Measurements from ENCODE around the gene EEF1G. TPM values are rescaled to one million over a fixed set of nuclear protein-coding genes. Genes with fewer than 3 reads are reported as not detected.
"Not testable (repeated sequence)": the region's sequence is repeated elsewhere in the genome, so short reads cannot be mapped to it uniquely, and the experiment has no call there.

Gene EEF1G
- total RNA-seq, 2 experiments from 2014 or later: 1,778 to 2,328 TPM

DNA sequence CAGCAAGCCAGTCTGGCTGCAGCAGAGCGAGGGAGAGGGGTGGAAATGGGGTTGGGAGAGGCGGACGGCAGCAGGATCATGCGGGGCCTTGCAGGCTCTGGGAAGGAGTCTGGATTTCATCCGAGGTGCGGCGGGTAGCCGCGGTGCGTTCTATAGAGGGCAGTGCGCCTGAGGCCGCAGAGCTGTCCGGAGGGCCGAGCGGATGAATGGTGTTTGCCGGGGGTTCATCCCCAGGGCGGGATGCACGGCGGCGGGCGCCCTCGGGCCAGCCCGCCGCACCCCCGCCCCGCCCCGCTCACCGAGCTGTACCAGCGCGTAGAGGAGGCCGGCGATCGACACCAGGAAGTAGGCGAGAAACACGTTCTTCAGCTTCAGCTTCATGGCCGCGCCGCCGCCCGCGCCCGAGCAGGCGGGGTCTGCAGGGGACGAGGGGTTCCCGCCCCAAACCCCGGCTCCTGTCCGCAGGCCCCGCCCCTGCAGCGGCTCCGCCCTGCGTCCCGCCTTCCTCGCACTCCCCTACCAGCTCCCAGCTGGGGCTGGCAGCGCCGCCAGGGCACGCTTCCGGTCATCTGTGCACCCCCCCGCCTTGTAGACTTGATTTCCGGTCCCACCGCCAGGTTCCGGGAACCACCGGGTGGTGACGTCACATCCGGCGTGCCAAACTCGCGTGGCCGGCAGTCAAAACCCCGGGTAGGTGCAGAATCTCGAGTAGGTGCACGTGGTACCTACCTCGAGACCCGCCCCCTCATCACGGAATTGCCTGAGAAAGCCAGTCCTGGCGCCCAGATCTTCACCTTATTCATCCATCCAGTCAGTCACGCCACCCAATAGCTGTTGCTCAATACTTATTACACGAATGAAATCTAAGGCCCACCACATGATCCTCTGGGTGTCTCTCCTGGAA, 48.1 kb upstream of the EEF1G start, which contains the start of gene B3GAT3:
TSS of gene B3GAT3 (minus strand) at position 420 of the 904 bp plus-strand sequence. CDS start at position 381, 39 bp downstream.
- peaks cover 25% of the 10 kb centered on the region for H3K4me1 ChIP-seq (ENCODE audit: insufficient read depth, low read length, poor library complexity, severe bottlenecking)
- H4K20me1 ChIP-seq (ENCODE audit: insufficient read depth, low read length): no peaks in the 10 kb centered on the region
- BruUV-seq (replicated peaks): no TSS peak
- intact Hi-C loops (cut with micrococcal nuclease; ENCODE audit: unreplicated experiment): loop anchor here (2.0 kb wide), 2 partner anchors 31 kb away; partner anchors contain the start of genes INTS5 and TUT1
- H3K27ac ChIP-seq (ENCODE audit: low read depth, low read length, poor library complexity, severe bottlenecking): peak within 1 kb of the TSS; percentile 83
- peak within 1 kb of the TSS; percentile 98 for H3K4me2 ChIP-seq (ENCODE audit: low read length)
- no peaks in the 10 kb centered on the region for H3K9me3 ChIP-seq (ENCODE audit: low read length)
- TF ChIP-seq, protein P1, sequence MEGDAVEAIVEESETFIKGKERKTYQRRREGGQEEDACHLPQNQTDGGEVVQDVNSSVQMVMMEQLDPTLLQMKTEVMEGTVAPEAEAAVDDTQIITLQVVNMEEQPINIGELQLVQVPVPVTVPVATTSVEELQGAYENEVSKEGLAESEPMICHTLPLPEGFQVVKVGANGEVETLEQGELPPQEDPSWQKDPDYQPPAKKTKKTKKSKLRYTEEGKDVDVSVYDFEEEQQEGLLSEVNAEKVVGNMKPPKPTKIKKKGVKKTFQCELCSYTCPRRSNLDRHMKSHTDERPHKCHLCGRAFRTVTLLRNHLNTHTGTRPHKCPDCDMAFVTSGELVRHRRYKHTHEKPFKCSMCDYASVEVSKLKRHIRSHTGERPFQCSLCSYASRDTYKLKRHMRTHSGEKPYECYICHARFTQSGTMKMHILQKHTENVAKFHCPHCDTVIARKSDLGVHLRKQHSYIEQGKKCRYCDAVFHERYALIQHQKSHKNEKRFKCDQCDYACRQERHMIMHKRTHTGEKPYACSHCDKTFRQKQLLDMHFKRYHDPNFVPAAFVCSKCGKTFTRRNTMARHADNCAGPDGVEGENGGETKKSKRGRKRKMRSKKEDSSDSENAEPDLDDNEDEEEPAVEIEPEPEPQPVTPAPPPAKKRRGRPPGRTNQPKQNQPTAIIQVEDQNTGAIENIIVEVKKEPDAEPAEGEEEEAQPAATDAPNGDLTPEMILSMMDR (conservative IDR thresholded peaks at IDR 0.05; ENCODE audit: low read length): 0 out of 2 replicates have a peak, but pooled peaks have one; percentile 20
- no peak for TF ChIP-seq EZH2phosphoT487 (IDR thresholded peaks at IDR 0.05; ENCODE audit: borderline replicate concordance, low read depth, low read length)
- POLR2A ChIA-PET: interaction anchor here (0.5 to 2.7 kb wide), 16 partner anchors 11 to 150 kb away, joined by 3 to 17 read pairs (median 4); partner anchors contain the start of genes C11orf98, CSKMT, EEF1G and GANAB
- peaks cover 24% of the 10 kb centered on the region for H3K79me2 ChIP-seq (ENCODE audit: insufficient read depth, low read depth, low read length)
- peak; percentile 99 for DNase-seq (ENCODE audit: low spot score)
- H2AFZ ChIP-seq (ENCODE audit: low read length): peak within 1 kb of the TSS; percentile 68; the same call in 1 of the 2 replicates
- H3K36me3 ChIP-seq (ENCODE audit: insufficient read depth, low read length): peaks cover 45% of the 10 kb centered on the region
- H3K9me2 ChIP-seq (ENCODE audit: insufficient read depth, low read length): no peaks in the 10 kb centered on the region
- peak within 1 kb of the TSS; percentile 79 for H3K4me3 ChIP-seq (ENCODE audit: low read depth, low read length, poor library complexity, severe bottlenecking)
- CTCF ChIA-PET (ENCODE audit: unreplicated experiment): interaction anchor here (0.6 to 1.0 kb wide), 3 partner anchors 30 to 31 kb away, joined by 3 to 7 read pairs (median 4); partner anchors contain the start of gene INTS5

DNA sequence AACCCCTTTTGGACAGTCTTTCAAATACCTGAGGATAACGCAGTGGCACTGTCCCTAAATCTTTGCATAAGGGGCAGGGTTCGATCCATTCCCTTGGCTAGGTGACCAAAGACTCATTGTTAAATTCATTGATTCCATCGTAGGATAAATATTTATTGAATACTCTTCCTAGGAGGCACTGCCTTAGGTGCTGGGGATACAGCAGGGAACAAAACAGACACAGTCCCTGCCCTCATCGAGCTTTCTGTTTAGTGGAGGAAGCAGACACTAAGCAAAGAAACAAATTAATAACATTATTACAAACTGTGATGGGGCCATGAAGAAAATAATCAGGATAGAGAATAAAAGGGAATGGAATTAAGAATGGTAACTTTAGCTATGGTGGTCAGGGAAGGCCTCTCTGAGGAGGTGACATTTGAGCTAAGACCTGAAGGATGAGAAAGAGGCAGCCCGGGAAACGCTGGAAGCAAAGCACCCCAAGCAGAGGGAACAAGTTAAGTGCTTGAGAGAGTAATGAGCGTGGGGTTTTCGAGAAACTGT, 47.4 kb upstream of the EEF1G start:
- Histone ChIP-seq H3K4me3 (ENCODE audit: low read depth, low read length, poor library complexity, severe bottlenecking) (peak overlapping the region; percentile 79), H3K27ac (ENCODE audit: low read depth, low read length, poor library complexity, severe bottlenecking) (peak overlapping the region; percentile 83), H3K4me2 (ENCODE audit: low read length) (peak overlapping the region; percentile 98), H2AFZ (ENCODE audit: low read length) (peak overlapping the region; percentile 42; the same call in 1 of the 2 replicates), H4K20me1 (ENCODE audit: insufficient read depth, low read length) (no peaks in the 10 kb centered on the region), H3K79me2 (ENCODE audit: insufficient read depth, low read depth, low read length) (peaks cover 24% of the 10 kb centered on the region), H3K36me3 (ENCODE audit: insufficient read depth, low read length) (peaks cover 45% of the 10 kb centered on the region), H3K9me2 (ENCODE audit: insufficient read depth, low read length) (no peaks in the 10 kb centered on the region), H3K9me3 (ENCODE audit: low read length) (no peaks in the 10 kb centered on the region), H3K4me1 (ENCODE audit: insufficient read depth, low read length, poor library complexity, severe bottlenecking) (peaks cover 25% of the 10 kb centered on the region)
- intact Hi-C loops (cut with micrococcal nuclease; ENCODE audit: unreplicated experiment): no loop called here
- CTCF ChIA-PET (ENCODE audit: unreplicated experiment): interaction anchor here (0.9 to 1.0 kb wide), 2 partner anchors 29 to 32 kb away, joined by 3 to 4 read pairs; partner anchors contain the start of gene INTS5
- TF ChIP-seq, protein P1 (conservative IDR thresholded peaks at IDR 0.05; ENCODE audit: low read length): no peak
- TF ChIP-seq EZH2phosphoT487 (IDR thresholded peaks at IDR 0.05; ENCODE audit: borderline replicate concordance, low read depth, low read length): no peak
- POLR2A ChIA-PET: interaction anchor here (0.8 to 2.7 kb wide), 12 partner anchors 10 to 151 kb away, joined by 3 to 17 read pairs (median 4); partner anchors contain the start of genes C11orf98, CSKMT, EEF1G and GANAB
- DNase-seq (ENCODE audit: low spot score): no peak
- TSS peak; percentile 60 for BruUV-seq (replicated peaks)

DNA sequence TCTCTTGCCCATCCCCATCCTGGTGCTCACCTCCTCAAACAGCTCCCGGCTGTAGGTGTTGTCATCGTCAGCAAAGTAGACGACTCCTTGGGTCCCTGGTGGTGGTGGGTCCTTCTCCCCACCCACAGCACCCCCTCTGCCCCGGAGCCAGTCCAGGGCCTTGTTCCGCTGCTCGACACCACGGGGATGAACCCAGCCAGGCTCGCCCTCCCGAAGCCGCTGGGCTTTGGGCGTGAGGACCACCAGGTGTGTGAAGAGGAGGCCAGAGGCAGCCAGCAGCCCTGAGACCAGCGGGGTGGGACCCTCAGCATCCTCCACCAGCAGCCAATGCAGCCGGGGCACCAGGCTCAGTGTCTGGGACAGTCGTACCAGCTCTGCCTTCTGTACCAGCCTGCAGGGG, 43.3 kb upstream of the EEF1G start:
- H3K9me2 ChIP-seq (ENCODE audit: insufficient read depth, low read length); H3K4me2 ChIP-seq (ENCODE audit: low read length); H3K9me3 ChIP-seq (ENCODE audit: low read length); H3K27ac ChIP-seq (ENCODE audit: low read depth, low read length, poor library complexity, severe bottlenecking); H3K4me3 ChIP-seq (ENCODE audit: low read depth, low read length, poor library complexity, severe bottlenecking); intact Hi-C loops (cut with micrococcal nuclease; ENCODE audit: unreplicated experiment); CTCF ChIA-PET (ENCODE audit: unreplicated experiment); H2AFZ ChIP-seq (ENCODE audit: low read length); BruUV-seq (replicated peaks); POLR2A ChIA-PET; H4K20me1 ChIP-seq (ENCODE audit: insufficient read depth, low read length); DNase-seq (ENCODE audit: low spot score): not testable (repeated sequence)
- peaks cover 26% of the 10 kb centered on the region for H3K36me3 ChIP-seq (ENCODE audit: insufficient read depth, low read length)
- H3K4me1 ChIP-seq (ENCODE audit: insufficient read depth, low read length, poor library complexity, severe bottlenecking): peaks cover 22% of the 10 kb centered on the region
- peaks cover 24% of the 10 kb centered on the region for H3K79me2 ChIP-seq (ENCODE audit: insufficient read depth, low read depth, low read length)

All from OCI-LY7 (cell line).